Activated gamma-delta T cell (primary cell): ENCODE results near the gene GATD1.

Source experiments
- DNase-seq: peaks from one replicate; lab custom pipeline; 2025; lab: John Stamatoyannopoulos, UW

Gene GATD1

DNA sequence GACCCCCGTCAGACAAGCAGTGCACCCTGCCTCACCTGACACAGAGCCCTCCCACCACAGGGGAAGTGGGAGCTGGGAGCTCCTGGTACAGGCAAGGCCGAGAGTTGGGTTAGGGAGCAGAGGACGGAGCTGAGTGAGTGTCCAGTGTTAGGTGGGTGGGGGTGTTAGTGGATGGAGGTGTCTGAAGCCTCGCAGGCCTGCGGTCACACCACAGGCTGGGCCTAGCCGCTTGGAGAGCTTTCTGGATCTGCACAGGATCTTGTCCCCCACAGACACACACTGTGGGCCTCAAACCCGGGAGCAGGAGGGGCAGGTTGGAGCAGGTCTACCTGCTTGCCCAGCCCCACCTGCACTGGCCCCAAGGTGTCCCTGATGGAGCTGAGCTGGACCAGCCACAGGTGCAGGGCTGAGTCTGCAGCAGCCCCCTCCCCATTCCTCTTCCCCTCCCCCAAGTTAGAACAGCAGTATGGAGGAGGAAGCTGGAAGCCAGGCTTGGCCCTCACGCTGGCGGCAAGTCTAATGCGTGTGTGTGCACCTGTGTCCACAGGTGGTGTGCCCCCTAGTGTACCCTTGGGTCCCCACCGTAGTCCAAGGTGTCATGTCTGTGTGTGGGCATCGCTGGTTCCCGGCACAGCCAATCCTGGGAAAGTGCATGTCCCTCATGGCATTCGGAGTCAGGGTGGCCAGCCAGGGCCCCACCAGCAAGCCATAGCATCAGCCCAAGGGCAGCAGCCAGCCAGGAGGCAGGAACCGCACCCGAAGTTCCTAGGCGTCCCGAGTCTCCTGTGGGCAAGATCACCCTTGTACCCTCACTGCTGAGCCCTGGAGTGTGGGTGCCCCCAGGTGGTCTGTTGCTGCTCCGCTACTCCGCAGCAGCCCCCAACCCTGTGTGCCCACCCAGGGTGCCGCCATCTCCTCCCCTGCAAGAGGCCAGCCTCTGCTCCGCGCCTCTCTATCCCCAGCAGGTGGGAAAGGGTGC, 2.0 kb upstream of the GATD1 start:
- DNase-seq = no peak

GRCh38 chr11:776561-777287, 563 bp downstream of the GATD1 start:
- DNase-seq = no peak

DNA sequence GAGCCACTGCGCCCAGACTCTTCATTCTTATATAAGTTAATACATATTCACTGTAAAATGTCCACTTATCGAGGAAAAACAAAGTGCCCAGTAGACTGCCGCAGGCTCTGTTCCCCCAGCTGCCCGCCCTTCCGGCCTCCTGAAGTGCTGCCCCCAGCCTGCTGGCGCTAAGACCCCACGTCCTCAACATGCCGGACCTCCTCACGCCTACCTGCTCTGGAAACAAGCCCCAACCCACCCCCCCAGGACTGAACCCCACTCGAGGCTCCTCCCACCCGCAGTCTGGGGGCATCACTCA, 1.1 kb downstream of the GATD1 start:
- DNase-seq = no peak

- no peak for DNase-seq
Measured at GRCh38 chr11:774873-775592, 2.3 kb downstream of the GATD1 start.

DNA sequence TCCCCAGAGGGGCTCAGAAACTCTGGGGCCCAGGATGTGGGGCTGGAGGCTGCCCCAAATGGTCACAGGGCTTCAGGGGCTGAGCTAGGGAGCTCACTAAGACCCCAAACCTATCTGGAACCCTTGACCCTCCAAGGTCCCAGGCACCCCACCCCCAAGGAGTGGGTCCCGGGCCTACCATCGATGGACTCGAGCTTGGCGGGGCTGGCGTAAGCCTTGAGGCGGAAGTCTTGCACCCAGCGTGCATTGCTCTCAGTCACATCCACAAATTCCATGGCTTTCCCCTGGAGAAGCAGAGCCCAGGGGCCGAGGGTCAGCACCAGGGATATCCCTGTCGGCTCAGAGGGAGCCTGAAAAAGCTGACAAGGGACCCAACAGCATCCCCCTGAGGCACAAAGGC, 3.5 kb downstream of the GATD1 start:
- DNase-seq = no peak

DNA sequence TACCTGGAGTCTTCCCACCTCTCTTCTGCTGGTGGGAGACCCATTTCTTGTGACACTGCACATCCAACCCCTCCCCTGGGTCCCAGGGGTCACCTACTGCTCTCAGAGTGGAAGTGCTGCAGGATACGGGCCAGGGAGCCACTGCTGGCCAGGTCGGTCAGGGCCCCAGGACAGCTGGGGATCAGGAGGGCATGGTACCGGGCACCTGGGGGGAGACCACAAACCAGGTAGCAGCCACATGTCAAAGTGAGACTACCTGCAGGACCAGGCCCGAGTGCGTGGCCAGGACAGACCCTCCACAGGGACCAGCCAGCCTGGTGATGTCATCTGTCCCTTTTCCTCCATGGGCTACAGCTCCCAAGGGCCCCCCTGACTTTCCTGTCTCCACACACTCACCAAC, 3.9 kb downstream of the GATD1 start:
- no peak for DNase-seq

- DNase-seq = no peak
Measured at GRCh38 chr11:772429-773390, 4.6 kb downstream of the GATD1 start.

- no peak for DNase-seq
Measured at GRCh38 chr11:771617-772204, 5.6 kb downstream of the GATD1 start.

GRCh38 chr11:770642-771616, 6.4 kb downstream of the GATD1 start:
- DNase-seq = no peak

- DNase-seq = no peak
Measured at GRCh38 chr11:769887-770641, 7.2 kb downstream of the GATD1 start.

- no peak for DNase-seq
Measured at GRCh38 chr11:767238-767637, 10.0 kb downstream of the GATD1 start.

DNA sequence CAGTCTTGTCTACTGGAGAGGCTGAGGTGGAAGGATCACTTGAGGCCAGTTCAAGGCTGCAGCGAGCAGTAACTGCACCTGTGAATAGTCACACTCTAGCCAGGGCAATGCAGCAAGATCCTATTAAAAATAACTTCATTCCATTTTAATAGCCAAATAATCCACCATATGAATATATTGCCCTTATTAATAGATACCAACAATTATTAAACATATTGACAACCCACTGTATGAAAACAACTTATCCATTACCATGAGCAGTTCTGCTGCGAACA, 10.4 kb downstream of the GATD1 start:
- no peak for DNase-seq

GRCh38 chr11:766106-766935, 11.0 kb downstream of the GATD1 start:
- DNase-seq = no peak

DNA sequence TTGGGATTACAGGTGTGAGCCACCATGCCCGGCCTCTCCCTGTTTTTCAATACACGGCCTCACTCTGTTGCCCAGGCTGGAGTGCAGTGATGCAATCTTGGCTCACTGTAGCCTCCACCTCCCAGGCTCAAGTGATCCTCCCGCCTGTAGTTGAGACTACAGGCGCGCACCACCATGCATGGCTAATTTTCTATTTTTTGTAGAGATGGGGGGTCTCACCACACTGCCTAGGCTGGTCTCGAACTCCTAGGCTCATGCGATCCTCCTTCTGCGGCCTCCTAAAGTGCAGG, 11.5 kb downstream of the GATD1 start:
- no peak for DNase-seq

DNA sequence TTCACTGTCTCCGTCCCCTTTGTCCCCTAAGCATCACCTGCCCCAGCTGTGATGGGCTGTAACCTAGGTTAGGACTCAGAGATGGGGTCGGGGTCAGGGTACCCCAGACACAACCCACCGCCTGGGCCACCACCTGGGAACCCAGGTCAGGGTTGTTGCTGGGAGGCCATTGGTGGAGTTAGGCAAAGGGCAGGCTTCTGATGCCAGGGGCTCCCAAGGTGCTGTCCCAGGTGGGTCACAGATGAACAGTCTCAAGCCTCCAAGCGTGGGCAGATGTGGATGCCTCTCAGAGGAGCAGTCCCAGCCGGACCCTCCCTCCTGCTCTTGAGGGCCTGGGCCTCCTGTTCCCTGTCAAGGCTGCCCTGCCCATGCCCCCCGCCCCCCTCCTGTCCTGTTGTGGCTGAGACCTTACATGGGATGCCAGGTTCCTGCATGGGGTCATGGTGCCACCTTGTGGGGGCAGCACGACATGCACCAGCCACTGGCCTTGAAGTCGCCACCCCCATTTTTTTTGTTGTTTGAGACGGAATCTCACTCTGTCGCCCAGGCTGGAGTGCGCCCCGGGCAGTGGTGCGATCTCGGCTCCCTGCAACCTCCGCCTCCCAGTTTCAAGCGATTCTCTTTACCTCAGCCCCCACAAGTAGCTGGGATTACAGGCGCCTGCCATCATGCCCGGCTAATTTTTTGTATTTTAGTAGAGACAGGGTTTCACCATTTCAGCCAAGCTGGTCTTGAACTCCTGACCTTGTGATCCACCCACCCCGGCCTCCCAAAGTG, 12.1 kb downstream of the GATD1 start:
- DNase-seq = no peak

DNA sequence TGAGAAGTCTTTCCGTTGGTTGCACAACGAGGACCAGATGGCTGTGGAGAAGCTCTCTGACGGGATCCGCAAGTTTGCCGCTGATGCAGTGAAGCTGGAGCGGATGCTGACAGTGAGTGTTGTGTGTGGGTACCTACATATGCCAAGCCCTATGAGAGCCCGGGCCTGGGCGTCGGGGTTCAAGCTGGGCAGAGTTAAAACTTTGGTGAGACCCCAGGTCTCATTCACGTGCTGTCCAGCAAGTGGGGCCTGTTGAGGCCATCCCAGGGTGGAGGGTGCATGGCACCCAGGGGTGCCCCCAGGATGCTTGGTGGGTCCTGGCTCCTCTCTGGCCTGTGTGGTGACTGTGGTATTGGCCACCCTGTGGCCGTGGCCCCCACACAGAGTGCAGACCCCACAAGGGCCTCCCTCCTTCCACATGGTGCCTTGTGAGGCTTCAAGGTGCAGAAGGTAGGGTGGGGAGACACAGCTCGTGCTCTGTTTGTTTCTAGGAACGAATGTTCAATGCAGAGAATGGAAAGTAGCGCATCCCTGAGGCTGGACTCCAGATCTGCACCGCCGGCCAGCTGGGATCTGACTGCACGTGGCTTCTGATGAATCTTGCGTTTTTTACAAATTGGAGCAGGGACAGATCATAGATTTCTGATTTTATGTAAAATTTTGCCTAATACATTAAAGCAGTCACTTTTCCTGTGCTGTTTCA, 12.8 kb downstream of the GATD1 start:
- DNase-seq = no peak
